Psoas muscle (tissue), 8 donors: ENCODE measurements around the gene EIF2S3. TPM values are rescaled to one million over a fixed set of nuclear protein-coding genes. Genes with fewer than 3 reads are reported as not detected.

ENCODE experiments used
- ATAC-seq, 4 donors: fragments of 200-7000 bp; cut with Tn5 transposase; one replicate each; pipeline ENCODE4 v1.9.1; 2020; ENCODE audit warnings: moderate library complexity in 3 of 4, mild to moderate bottlenecking in 2 of 4
- DNase-seq, 2 donors: peaks; one replicate each; pipeline ENCODE4 v3.0.0-alpha.2; 2020
- H3K27ac ChIP-seq: fragments of 200-600 bp; one replicate; pipeline ENCODE4 v1.8.0; 2022
- H3K27me3 ChIP-seq, 3 donors: fragments of 200-600 bp in 1 of 3; one replicate each; pipeline versions ENCODE4 v1.6.1 to v1.8.0; 2013 to 2022; ENCODE audit warnings: low read length in 2 of 3, mild to moderate bottlenecking in 2 of 3, moderate library complexity in 1 of 3; ENCODE audit not compliant: insufficient read depth in 3 of 3
- H3K36me3 ChIP-seq, 2 donors: fragments of 200-600 bp in 1 of 2; one replicate each; pipeline versions ENCODE4 v1.6.1 to v1.8.0; 2013 to 2022; ENCODE audit warnings: low read depth in 1 of 2, mild to moderate bottlenecking in 1 of 2, moderate library complexity in 1 of 2; ENCODE audit not compliant: insufficient read depth in 1 of 2
- H3K4me1 ChIP-seq: fragments of 200-600 bp; one replicate; pipeline ENCODE4 v1.8.0; 2022
- H3K4me3 ChIP-seq: fragments of 200-600 bp; one replicate; pipeline ENCODE4 v1.8.0; 2022; ENCODE audit warnings: mild to moderate bottlenecking
- H3K9me3 ChIP-seq: fragments of 200-600 bp; one replicate; pipeline ENCODE4 v1.8.0; 2022
- CTCF ChIP-seq: fragments of 200-600 bp; IDR thresholded peaks from one replicate; pipeline ENCODE4 v1.8.0; 2022; ENCODE audit warnings: antibody characterized with exemption
- WGBS, 3 donors: extraction: QIAGEN DNeasy Blood & Tissue Kit; methylation state at CpG; one replicate each; pipeline versions ENCODE4 v1.1.6 to v1.1.7; 2013; 5-methylcytosine and 5-hydroxymethylcytosine counted together
- intact Hi-C, 2 donors: fragments of 100-400 bp; cut with DNase I; formaldehyde crosslinking; loops; one replicate each; pipeline versions ENCODE4 v1.11.0 to v1.14.2; 2022
- polyA plus RNA-seq, 3 donors: library from polyadenylated mRNA; stranded (reverse); fragments of 200-250 nt; gene quantifications; one replicate each; pipeline ENCODE4 v1.2.3, GENCODE V29; 2013
- total RNA-seq, 4 donors: library from RNA; stranded (reverse); fragmentation: NEBNext Ultra II Directional in 2 of 4; extraction: Animal tissue kit (Norgen Biotek cat#: 25700) in 2 of 4; gene quantifications; one replicate each; pipeline versions ENCODE4 v1.2.1 to v1.2.4, GENCODE V29; 2021 to 2023
- donor health status: healthy with polysubstance abuse.
- donor health status: DM: no; HTN: no; CAD: no; lungs with moderate emphysema.
- donor health status: Bipolar disorder and iron deficiency.
- donor health status: healthy.
- donor health status: DM: yes; HTN: yes; CAD: no.
- donor health status: DM: no; HTN: no; CAD: no.
- donor health status: DM: no; HTN: no; CAD: no.
- donor health status: DM: yes; HTN: yes; CAD: no.

EIF2S3 gene
- total and polyA plus RNA-seq, 7 donors, result 56.1 to 130 (median 96.6) TPM

- no peak for TF ChIP-seq CTCF
- Histone ChIP-seq H3K9me3 (no peaks in the 10 kb centered on the region), H3K27ac (peak overlapping the region; percentile 10), H3K4me1 (no peaks in the 10 kb centered on the region), H3K4me3 (no peak overlapping the region), H3K27me3 (no peaks in the 10 kb centered on the region), H3K36me3 (no peaks in the 10 kb centered on the region)
- WGBS, 3 donors, result 43 to 57% (median 47%) methylated on average over 4 of the region's 4 CpGs
- DNase-seq (no peak), ATAC-seq (peak in 3 of 4 donors; percentile 37 to 62 (median 43))
- intact Hi-C loops, result no loop called here
These were observed 35.8 kb downstream of the EIF2S3 start for GRCh38 chrX:24090300-24091200.

- intact Hi-C loops, result no loop called here
These were observed 39.0 kb downstream of the EIF2S3 start for GRCh38 chrX:24093746-24094145.

GRCh38 chrX:24097741-24098260 lies 43.0 kb downstream of the EIF2S3 start:
- H3K4me1 ChIP-seq, result no peaks in the 10 kb centered on the region
- H3K4me3 ChIP-seq, result no peak overlapping the region
- H3K27me3 ChIP-seq, result no peaks in the 10 kb centered on the region
- no peak for TF ChIP-seq CTCF
- intact Hi-C loops, result no loop called here
- peaks cover 0 to 6% of the 10 kb centered on the region in 2 donors for H3K36me3 ChIP-seq
- WGBS, 3 donors, result 64 to 79% (median 74%) methylated on average over 1 of the region's 1 CpG
- H3K9me3 ChIP-seq, result no peaks in the 10 kb centered on the region
- no peak overlapping the region for H3K27ac ChIP-seq
- ATAC-seq, result no peak
- no peak for DNase-seq

More at GRCh38 chrX:24093746-24094145, 39.0 kb downstream of the EIF2S3 start:
- Histone ChIP-seq H3K27me3 (no peaks in the 10 kb centered on the region), H3K4me3 (no peak overlapping the region), H3K9me3 (no peaks in the 10 kb centered on the region), H3K4me1 (no peaks in the 10 kb centered on the region), H3K36me3 (no peaks in the 10 kb centered on the region), H3K27ac (no peak overlapping the region)
- ATAC-seq (no peak), DNase-seq (no peak)
- no peak for TF ChIP-seq CTCF
- WGBS, 3 donors, result 93 to 98% (median 98%) methylated on average over 11 to 12 of the region's 12 CpGs

GRCh38 chrX:24098932-24099331 lies 44.2 kb downstream of the EIF2S3 start:
- H3K27ac ChIP-seq, result no peak overlapping the region
- H3K9me3 ChIP-seq, result no peaks in the 10 kb centered on the region
- DNase-seq (no peak), ATAC-seq (no peak)
- H3K36me3 ChIP-seq, result peaks cover 0 to 6% of the 10 kb centered on the region in 2 donors
- H3K4me3 ChIP-seq, result no peak overlapping the region
- WGBS, 3 donors, result 89 to 97% (median 96%) methylated on average over 1 of the region's 1 CpG
- H3K4me1 ChIP-seq, result no peaks in the 10 kb centered on the region
- intact Hi-C loops, result no loop called here
- no peak for TF ChIP-seq CTCF
- H3K27me3 ChIP-seq, result no peaks in the 10 kb centered on the region
